ENCODE results near the gene MGAT4A. TPM values are rescaled to one million over a fixed set of nuclear protein-coding genes. Genes with fewer than 3 reads are reported as not detected.
"Not testable (repeated sequence)": the region's sequence is repeated elsewhere in the genome, so short reads cannot be mapped to it uniquely, and the experiment has no call there.

The MGAT4A gene
- total RNA-seq, 2 donors from 2014 or later, result 34.2 to 36.2 TPM

DNA sequence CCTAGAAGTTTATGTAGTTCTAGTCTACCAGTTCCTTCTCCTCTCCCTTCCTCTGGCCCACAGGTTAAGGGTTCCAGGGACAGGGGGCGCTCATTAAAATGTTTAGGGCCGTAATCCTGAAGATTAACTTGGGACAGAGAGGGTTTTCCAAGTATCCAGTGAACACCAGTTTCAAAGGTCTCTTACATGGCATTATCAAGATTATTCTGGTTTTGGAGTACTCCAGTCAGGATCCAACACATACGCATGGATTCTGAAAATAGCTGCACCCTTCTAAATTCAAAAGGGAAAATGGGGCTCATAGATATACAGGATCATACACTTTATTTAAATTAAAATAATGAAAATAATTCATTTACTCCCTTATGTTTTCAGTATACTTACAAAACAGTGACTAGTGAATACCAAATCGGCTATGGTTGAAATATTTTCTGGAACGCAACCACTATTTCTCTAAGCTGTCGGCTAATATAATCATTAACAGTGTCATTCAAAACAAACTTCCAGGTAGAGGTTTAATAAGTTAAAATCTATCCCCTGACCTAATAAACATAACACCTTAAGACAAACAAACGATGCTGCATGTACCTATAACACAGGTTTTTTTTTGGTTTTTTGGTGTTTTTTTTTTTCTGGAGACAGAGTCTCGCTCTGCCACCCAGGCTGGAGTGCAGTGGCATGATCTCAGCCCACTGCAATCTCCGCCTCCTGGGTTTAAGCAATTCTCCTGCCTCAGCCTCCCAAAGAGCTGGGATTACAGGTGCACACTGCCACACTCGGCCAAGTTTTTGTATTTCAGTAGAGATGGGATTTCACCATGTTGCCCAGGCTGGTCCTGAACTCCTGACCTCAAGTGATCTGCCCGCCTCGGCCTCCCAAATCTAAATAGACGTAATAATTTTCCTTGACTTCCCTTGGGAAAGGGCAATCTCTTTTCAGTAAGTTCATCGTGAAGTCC lies 44.7 kb downstream of the MGAT4A start:
- no peak for DNase-seq (ENCODE audit: low spot score)
- intact Hi-C loops (cut with DNase I), result no loop called here

GRCh38 chr2:98683728-98684127 lies 47.2 kb downstream of the MGAT4A start:
- intact Hi-C loops (cut with DNase I), result no loop called here
- no peak for DNase-seq (ENCODE audit: low spot score)

DNA sequence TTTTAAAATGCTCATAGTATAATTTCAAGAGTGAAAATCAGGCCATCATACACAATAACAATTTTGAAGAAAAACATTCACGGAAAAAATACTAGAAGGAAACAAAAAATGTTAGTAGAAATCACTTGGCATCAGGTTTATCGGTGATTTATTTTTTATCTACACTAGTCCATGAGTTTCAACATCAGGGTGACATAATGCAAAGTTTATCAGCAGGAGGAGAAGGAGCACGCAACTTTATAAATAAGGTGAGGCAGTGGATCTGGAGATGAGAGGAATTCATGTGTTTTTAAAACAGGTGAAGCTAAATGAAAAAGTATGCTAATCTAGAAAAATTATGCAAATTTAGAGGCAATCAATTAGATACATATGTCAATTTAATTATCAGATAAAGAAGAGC lies 54.2 kb downstream of the MGAT4A start:
- no peak for DNase-seq (ENCODE audit: low spot score)
- intact Hi-C loops (cut with DNase I), result no loop called here

DNA sequence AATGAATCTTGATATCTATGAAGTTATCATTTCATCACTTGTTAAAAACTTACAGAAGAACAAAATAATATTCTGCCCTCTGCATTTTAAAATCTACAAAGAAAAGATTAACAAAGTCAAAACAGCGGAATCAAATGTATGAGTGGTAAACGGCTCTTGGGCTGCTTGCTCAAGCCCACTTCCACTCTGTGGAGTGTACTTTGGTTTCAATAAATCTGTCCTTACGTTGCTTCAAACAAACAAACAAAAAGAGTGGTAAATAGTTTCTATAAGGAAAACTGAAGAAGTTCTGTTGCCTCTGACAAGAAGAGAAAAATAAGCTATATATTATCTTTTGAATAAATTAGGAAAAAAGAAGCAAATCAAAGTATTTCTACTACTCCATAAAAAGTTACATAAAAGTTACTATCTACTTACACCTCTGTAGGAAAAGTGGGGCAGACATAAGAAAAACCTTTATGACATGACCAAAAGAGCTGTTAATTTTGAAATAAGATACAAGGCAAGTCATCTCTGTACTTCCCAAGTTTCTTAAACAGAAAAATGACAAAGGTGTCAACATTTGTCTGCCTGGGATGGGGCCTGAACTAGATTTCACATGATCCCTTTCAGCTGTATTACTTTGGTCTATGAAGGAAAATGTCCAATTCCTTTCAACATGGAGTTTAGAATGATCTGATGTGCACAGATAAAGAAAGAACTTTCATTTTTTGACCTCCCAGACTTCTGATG lies 56.5 kb downstream of the MGAT4A start:
- no peak for DNase-seq (ENCODE audit: low spot score)
- intact Hi-C loops (cut with DNase I), result no loop called here

GRCh38 chr2:98669675-98670074 lies 61.3 kb downstream of the MGAT4A start:
- intact Hi-C loops (cut with DNase I), result no loop called here
- no peak for DNase-seq (ENCODE audit: low spot score)

DNA sequence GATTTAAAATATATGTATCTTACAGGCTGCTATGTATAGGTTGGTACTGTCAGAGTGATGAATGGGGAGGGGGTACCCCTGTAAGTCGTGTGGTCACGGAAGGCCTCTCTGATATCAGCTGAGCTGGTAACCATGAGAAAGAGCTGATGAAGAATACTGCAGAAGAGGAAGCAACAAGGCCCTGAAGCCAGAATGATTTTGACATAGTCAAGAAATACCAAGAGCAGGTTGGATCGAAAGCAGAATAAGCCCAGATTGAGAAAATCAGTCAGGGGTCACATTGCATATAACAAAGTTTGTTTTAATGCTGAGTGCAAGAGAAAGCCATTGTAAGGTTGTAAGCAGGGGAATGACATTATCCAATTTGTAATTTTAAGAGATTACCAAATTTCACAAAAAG lies 65.3 kb downstream of the MGAT4A start:
- DNase-seq (ENCODE audit: low spot score), result no peak
- intact Hi-C loops (cut with DNase I), result no loop called here

DNA sequence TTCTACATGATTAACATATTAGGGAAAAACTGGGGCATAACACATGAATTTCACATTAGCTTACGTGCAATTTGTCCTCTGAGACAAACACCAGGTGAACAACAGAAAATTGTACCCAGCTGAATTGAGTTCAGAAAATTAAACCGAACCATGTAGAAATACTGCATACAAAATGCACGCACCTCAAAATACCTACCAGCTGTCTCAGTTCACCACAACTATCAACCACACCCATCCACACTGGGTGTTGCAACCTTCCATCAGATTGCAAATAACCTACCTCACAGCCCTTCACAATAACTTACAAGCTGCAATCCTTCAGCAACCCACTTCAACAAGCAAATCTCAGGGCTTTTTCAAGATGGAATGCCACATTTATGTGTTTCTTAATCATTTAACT lies 66.6 kb downstream of the MGAT4A start:
- no peak for DNase-seq (ENCODE audit: low spot score)
- intact Hi-C loops (cut with DNase I), result loop anchor here in 1 of 2 donors (5.0 kb wide), 1 partner anchor 163 kb away; no protein-coding TSS in a partner anchor

GRCh38 chr2:98663511-98664090 lies 67.3 kb downstream of the MGAT4A start:
- intact Hi-C loops (cut with DNase I), result loop anchor here in 1 of 2 donors (5.0 kb wide), 1 partner anchor 164 kb away; no protein-coding TSS in a partner anchor
- no peak for DNase-seq (ENCODE audit: low spot score)

DNA sequence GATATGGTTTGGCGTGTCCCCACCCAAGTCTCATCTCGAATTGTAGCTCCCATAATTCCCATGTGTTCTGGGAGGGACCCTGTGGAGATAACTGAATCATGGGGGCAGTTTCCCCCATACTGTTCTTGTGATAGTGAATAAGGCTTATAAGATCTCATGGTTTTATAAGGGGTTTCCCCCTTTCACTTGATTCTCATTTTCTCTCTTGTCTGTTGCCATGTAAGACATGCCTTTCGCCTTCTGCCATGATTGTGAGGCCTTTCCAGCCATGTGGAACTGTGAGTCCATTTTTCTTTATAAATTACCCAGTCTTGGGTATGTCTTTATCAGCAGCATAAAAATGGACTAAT lies 71.5 kb downstream of the MGAT4A start:
- intact Hi-C loops (cut with DNase I), result not testable (repeated sequence)

DNA sequence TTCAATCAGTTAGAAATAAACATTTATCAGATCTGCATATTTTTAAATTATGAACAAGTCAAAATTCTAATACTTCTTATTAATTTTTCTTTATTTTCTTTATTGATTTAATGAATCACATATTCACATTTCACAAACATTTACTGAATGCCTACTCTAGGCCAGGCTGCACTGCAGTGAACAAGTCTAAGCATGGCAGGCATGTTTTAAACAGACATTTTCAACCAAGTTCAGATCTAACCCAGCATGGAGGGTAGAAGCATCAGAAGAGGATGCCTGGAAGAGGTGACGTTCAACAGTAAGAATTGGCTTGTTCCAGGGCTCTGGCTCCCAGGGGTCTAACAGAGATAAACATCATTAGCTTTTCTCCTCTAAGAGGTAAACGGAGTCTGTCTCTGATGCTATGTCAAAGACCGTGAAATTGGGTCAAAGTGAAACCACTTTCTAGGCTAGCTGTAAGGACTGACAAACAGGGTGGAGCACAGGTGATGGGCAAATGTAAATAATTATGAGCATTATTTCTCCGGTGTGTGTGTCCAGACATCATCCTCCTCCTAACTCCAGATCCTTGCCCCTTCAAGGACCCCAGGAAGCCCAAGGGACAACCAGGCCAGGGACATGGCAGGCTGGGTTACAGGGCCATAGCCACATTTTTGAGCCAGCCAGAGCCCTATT lies 72.0 kb downstream of the MGAT4A start:
- no peak for DNase-seq (ENCODE audit: low spot score)
- intact Hi-C loops (cut with DNase I), result no loop called here

More for the DNA sequence above, 71.5 kb downstream of the MGAT4A start:
- DNase-seq (ENCODE audit: low spot score), result not testable (repeated sequence)

DNA sequence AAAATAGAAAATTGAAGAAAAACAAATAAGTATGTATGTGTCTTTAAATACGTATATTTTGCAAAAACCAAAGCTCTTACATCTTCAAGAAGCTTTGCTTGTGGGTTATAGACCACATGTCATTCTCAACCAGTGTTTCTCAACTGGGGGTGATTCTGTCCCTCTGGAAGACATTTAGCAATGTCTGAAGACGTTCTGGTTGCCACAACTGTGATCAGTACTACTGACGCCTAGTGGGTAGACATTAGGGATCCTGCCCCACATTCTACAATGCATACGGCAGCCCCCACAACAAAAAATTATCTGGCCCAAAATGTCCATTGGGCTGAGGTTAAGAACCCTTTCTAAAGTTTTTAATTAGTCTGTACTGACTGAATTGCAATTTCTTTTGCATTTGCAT lies 74.1 kb downstream of the MGAT4A start:
- intact Hi-C loops (cut with DNase I), result no loop called here
- no peak for DNase-seq (ENCODE audit: low spot score)

GRCh38 chr2:98654699-98655495 lies 76.0 kb downstream of the MGAT4A start:
- no peak for DNase-seq (ENCODE audit: low spot score)
- intact Hi-C loops (cut with DNase I), result no loop called here

DNA sequence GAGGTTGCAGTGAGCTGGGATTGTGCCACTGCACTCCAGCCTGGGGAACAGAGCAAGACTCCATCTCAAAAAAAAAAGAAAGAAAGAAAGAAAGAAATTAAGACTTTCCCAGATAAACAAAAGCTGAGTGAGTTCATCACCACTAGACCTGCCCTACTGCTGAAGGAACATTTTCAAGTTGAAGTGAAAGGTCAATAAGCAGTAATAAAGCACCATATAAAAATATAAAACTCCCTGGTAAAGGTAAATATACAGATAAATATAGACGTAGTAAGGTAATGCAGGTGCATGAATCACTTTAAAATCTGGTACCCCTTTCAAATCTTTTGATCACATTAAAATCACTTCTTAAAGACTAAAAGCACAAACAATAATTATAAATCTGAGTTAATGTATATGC lies 79.9 kb downstream of the MGAT4A start:
- no peak for DNase-seq (ENCODE audit: low spot score)
- intact Hi-C loops (cut with DNase I), result no loop called here

- no peak for DNase-seq (ENCODE audit: low spot score)
- intact Hi-C loops (cut with DNase I), result loop anchor here (2.0 to 5.0 kb wide), 2 partner anchors 182 to 187 kb away; no protein-coding TSS in a partner anchor
These were observed 80.9 kb downstream of the MGAT4A start for GRCh38 chr2:98649992-98650375.

- no peak for DNase-seq (ENCODE audit: low spot score)
- intact Hi-C loops (cut with DNase I), result loop anchor here (2.0 to 5.0 kb wide), 2 partner anchors 183 to 187 kb away; no protein-coding TSS in a partner anchor
These were observed 81.6 kb downstream of the MGAT4A start for GRCh38 chr2:98649135-98649991.

DNA sequence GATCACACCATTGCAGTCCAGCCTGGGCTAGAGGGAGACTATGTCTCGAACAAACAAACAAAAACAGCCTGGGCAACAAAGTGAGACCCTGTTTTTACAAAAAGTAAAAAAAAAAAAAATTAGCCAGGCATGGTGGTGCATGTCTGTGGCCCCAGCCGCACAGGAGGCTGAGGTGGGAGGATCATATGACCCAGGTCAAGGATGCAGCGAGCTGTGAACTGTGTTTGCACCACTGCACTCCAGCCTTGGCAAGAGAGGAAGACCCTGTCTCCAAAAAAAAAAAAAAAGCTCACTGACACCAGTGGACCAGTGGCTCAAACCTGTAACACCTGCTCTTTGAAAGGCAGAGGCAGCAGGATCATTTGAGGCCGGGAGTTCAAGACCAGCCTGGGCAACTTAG lies 82.5 kb downstream of the MGAT4A start:
- no peak for DNase-seq (ENCODE audit: low spot score)
- intact Hi-C loops (cut with DNase I), result loop anchor here (2.0 to 5.0 kb wide), 2 partner anchors 184 to 188 kb away; no protein-coding TSS in a partner anchor

GRCh38 chr2:98647636-98648035 lies 83.3 kb downstream of the MGAT4A start:
- intact Hi-C loops (cut with DNase I), result loop anchor here (2.0 to 5.0 kb wide), 2 partner anchors 185 to 189 kb away; no protein-coding TSS in a partner anchor
- DNase-seq (ENCODE audit: low spot score), result no peak

Measured in posterior vena cava (tissue), 2 donors.